ENCODE data around the gene ARL6. TPM values are rescaled to one million over a fixed set of nuclear protein-coding genes. Genes with fewer than 3 reads are reported as not detected.
A peak's percentile ranks its signal among the peaks of the same experiment; 100 is the strongest.

Gene ARL6
- 5.8 TPM for total RNA-seq
- polyA plus RNA-seq: 3.8 TPM
- long read RNA-seq, donor 1: 0 reads
- long read RNA-seq, donor 2: 0 reads
- long read RNA-seq, donor 3, full-length matches to known transcripts: 6 of 6 reads
- long read RNA-seq, donor 3, partial matches to known transcripts: 0 of 6 reads
- long read RNA-seq, donor 3, other reads (novel, unspliced or antisense): 0 of 6 reads
- long read RNA-seq, donor 4, full-length matches to known transcripts: 3 of 3 reads
- long read RNA-seq, donor 4, partial matches to known transcripts: 0 of 3 reads
- long read RNA-seq, donor 4, other reads (novel, unspliced or antisense): 0 of 3 reads
- long read RNA-seq, donor 5, full-length matches to known transcripts: 6 of 6 reads
- long read RNA-seq, donor 5, partial matches to known transcripts: 0 of 6 reads
- long read RNA-seq, donor 5, other reads (novel, unspliced or antisense): 0 of 6 reads
- long read RNA-seq, donor 6: 0 reads
- long read RNA-seq, donor 7, full-length matches to known transcripts: 2 of 2 reads
- long read RNA-seq, donor 7, partial matches to known transcripts: 0 of 2 reads
- long read RNA-seq, donor 7, other reads (novel, unspliced or antisense): 0 of 2 reads
- long read RNA-seq, donor 8: 0 reads
- long read RNA-seq, donor 9, full-length matches to known transcripts: 2 of 2 reads
- long read RNA-seq, donor 9, partial matches to known transcripts: 0 of 2 reads
- long read RNA-seq, donor 9, other reads (novel, unspliced or antisense): 0 of 2 reads
- long read RNA-seq, donor 10, full-length matches to known transcripts: 2 of 2 reads
- long read RNA-seq, donor 10, partial matches to known transcripts: 0 of 2 reads
- long read RNA-seq, donor 10, other reads (novel, unspliced or antisense): 0 of 2 reads

GRCh38 chr3:97764407-97765238, at the start of gene ARL6:
Gene ARL6, plus strand, starts transcription at chr3:97764758. Its CDS starts 3,350 bp downstream, at chr3:97768108.
- Histone ChIP-seq H3K27me3 (ENCODE audit: control insufficient read depth in 2 of 2, insufficient read depth in 1 of 2, low read length in 1 of 2) (no peaks in the 10 kb centered on the region), H3K36me3 (ENCODE audit: control insufficient read depth in 2 of 2, insufficient read depth in 2 of 2, low read length in 1 of 2) (no peaks in the 10 kb centered on the region), H3K4me3 (ENCODE audit: low read length in 2 of 2) (peak within 1 kb of the TSS; percentile 65 to 78), H3K4me1 (ENCODE audit: control insufficient read depth in 2 of 2, insufficient read depth in 2 of 2, low read length in 2 of 2) (peaks cover 9% of the 10 kb centered on the region in 2 donors), H3K9me3 (ENCODE audit: control insufficient read depth in 2 of 2, insufficient read depth in 1 of 2, low read length in 1 of 2) (no peaks in the 10 kb centered on the region), H3K27ac (ENCODE audit: low read depth in 1 of 2, low read length in 1 of 2) (peak within 1 kb of the TSS; percentile 67 to 82)
- DNase-seq (ENCODE audit: low read depth in 6 of 9, low spot score in 9 of 9): peak; percentile 55 to 90 (median 79)
- WGBS: under 1% methylated on average over 46 of the region's 46 CpGs

GRCh38 chr3:97719156-97719821, 45.3 kb upstream of the ARL6 start:
- Histone ChIP-seq H3K27ac (ENCODE audit: low read depth in 1 of 2, low read length in 1 of 2) (no peak overlapping the region), H3K27me3 (ENCODE audit: control insufficient read depth in 2 of 2, insufficient read depth in 1 of 2, low read length in 1 of 2) (no peaks in the 10 kb centered on the region), H3K4me3 (ENCODE audit: low read length in 2 of 2) (no peak overlapping the region), H3K36me3 (ENCODE audit: control insufficient read depth in 2 of 2, insufficient read depth in 2 of 2, low read length in 1 of 2) (no peaks in the 10 kb centered on the region), H3K4me1 (ENCODE audit: control insufficient read depth in 2 of 2, insufficient read depth in 2 of 2, low read length in 2 of 2) (no peaks in the 10 kb centered on the region), H3K9me3 (ENCODE audit: control insufficient read depth in 2 of 2, insufficient read depth in 1 of 2, low read length in 1 of 2) (no peaks in the 10 kb centered on the region)
- DNase-seq (ENCODE audit: low read depth in 6 of 9, low spot score in 9 of 9): peak; percentile 24 to 78 (median 43)
- 4% methylated on average over 7 of the region's 7 CpGs for WGBS

GRCh38 chr3:97720417-97720816, 44.1 kb upstream of the ARL6 start:
- 89% methylated on average over 2 of the region's 2 CpGs for WGBS
- DNase-seq (ENCODE audit: low read depth in 6 of 9, low spot score in 9 of 9): no peak
- H3K4me3 ChIP-seq (ENCODE audit: low read length in 2 of 2): no peak overlapping the region
- H3K9me3 ChIP-seq (ENCODE audit: control insufficient read depth in 2 of 2, insufficient read depth in 1 of 2, low read length in 1 of 2): no peaks in the 10 kb centered on the region
- H3K4me1 ChIP-seq (ENCODE audit: control insufficient read depth in 2 of 2, insufficient read depth in 2 of 2, low read length in 2 of 2): no peaks in the 10 kb centered on the region
- no peaks in the 10 kb centered on the region for H3K27me3 ChIP-seq (ENCODE audit: control insufficient read depth in 2 of 2, insufficient read depth in 1 of 2, low read length in 1 of 2)
- no peak overlapping the region for H3K27ac ChIP-seq (ENCODE audit: low read depth in 1 of 2, low read length in 1 of 2)
- H3K36me3 ChIP-seq (ENCODE audit: control insufficient read depth in 2 of 2, insufficient read depth in 2 of 2, low read length in 1 of 2): no peaks in the 10 kb centered on the region

GRCh38 chr3:97721446-97721845, 43.1 kb upstream of the ARL6 start:
- no peaks in the 10 kb centered on the region for H3K9me3 ChIP-seq (ENCODE audit: control insufficient read depth in 2 of 2, insufficient read depth in 1 of 2, low read length in 1 of 2)
- no peaks in the 10 kb centered on the region for H3K36me3 ChIP-seq (ENCODE audit: control insufficient read depth in 2 of 2, insufficient read depth in 2 of 2, low read length in 1 of 2)
- DNase-seq (ENCODE audit: low read depth in 6 of 9, low spot score in 9 of 9): no peak
- H3K27ac ChIP-seq (ENCODE audit: low read depth in 1 of 2, low read length in 1 of 2): no peak overlapping the region
- H3K27me3 ChIP-seq (ENCODE audit: control insufficient read depth in 2 of 2, insufficient read depth in 1 of 2, low read length in 1 of 2): no peaks in the 10 kb centered on the region
- 94% methylated on average over 2 of the region's 2 CpGs for WGBS
- H3K4me3 ChIP-seq (ENCODE audit: low read length in 2 of 2): no peak overlapping the region
- H3K4me1 ChIP-seq (ENCODE audit: control insufficient read depth in 2 of 2, insufficient read depth in 2 of 2, low read length in 2 of 2): no peaks in the 10 kb centered on the region

GRCh38 chr3:97736928-97737327, 27.6 kb upstream of the ARL6 start:
- H3K27ac ChIP-seq (ENCODE audit: low read depth in 1 of 2, low read length in 1 of 2): no peak overlapping the region
- H3K4me1 ChIP-seq (ENCODE audit: control insufficient read depth in 2 of 2, insufficient read depth in 2 of 2, low read length in 2 of 2): no peaks in the 10 kb centered on the region
- 58% methylated on average over 3 of the region's 3 CpGs for WGBS
- H3K4me3 ChIP-seq (ENCODE audit: low read length in 2 of 2): no peak overlapping the region
- H3K36me3 ChIP-seq (ENCODE audit: control insufficient read depth in 2 of 2, insufficient read depth in 2 of 2, low read length in 1 of 2): no peaks in the 10 kb centered on the region
- no peaks in the 10 kb centered on the region for H3K27me3 ChIP-seq (ENCODE audit: control insufficient read depth in 2 of 2, insufficient read depth in 1 of 2, low read length in 1 of 2)
- no peak for DNase-seq (ENCODE audit: low read depth in 6 of 9, low spot score in 9 of 9)
- H3K9me3 ChIP-seq (ENCODE audit: control insufficient read depth in 2 of 2, insufficient read depth in 1 of 2, low read length in 1 of 2): no peaks in the 10 kb centered on the region

- 90% methylated on average over 1 of the region's 1 CpG for WGBS
- Histone ChIP-seq H3K4me1 (ENCODE audit: control insufficient read depth in 2 of 2, insufficient read depth in 2 of 2, low read length in 2 of 2) (no peaks in the 10 kb centered on the region), H3K9me3 (ENCODE audit: control insufficient read depth in 2 of 2, insufficient read depth in 1 of 2, low read length in 1 of 2) (no peaks in the 10 kb centered on the region), H3K27me3 (ENCODE audit: control insufficient read depth in 2 of 2, insufficient read depth in 1 of 2, low read length in 1 of 2) (no peaks in the 10 kb centered on the region), H3K4me3 (ENCODE audit: low read length in 2 of 2) (no peak overlapping the region), H3K27ac (ENCODE audit: low read depth in 1 of 2, low read length in 1 of 2) (no peak overlapping the region), H3K36me3 (ENCODE audit: control insufficient read depth in 2 of 2, insufficient read depth in 2 of 2, low read length in 1 of 2) (no peaks in the 10 kb centered on the region)
- no peak for DNase-seq (ENCODE audit: low read depth in 6 of 9, low spot score in 9 of 9)
Observed at GRCh38 chr3:97738761-97739160, 25.8 kb upstream of the ARL6 start.

GRCh38 chr3:97742036-97742435, 22.5 kb upstream of the ARL6 start:
- Histone ChIP-seq H3K4me3 (ENCODE audit: low read length in 2 of 2) (no peak overlapping the region), H3K27me3 (ENCODE audit: control insufficient read depth in 2 of 2, insufficient read depth in 1 of 2, low read length in 1 of 2) (no peaks in the 10 kb centered on the region), H3K27ac (ENCODE audit: low read depth in 1 of 2, low read length in 1 of 2) (no peak overlapping the region), H3K36me3 (ENCODE audit: control insufficient read depth in 2 of 2, insufficient read depth in 2 of 2, low read length in 1 of 2) (no peaks in the 10 kb centered on the region), H3K4me1 (ENCODE audit: control insufficient read depth in 2 of 2, insufficient read depth in 2 of 2, low read length in 2 of 2) (no peaks in the 10 kb centered on the region), H3K9me3 (ENCODE audit: control insufficient read depth in 2 of 2, insufficient read depth in 1 of 2, low read length in 1 of 2) (no peaks in the 10 kb centered on the region)
- 96% methylated on average over 3 of the region's 3 CpGs for WGBS
- no peak for DNase-seq (ENCODE audit: low read depth in 6 of 9, low spot score in 9 of 9)

GRCh38 chr3:97744289-97744688, 20.3 kb upstream of the ARL6 start:
- H3K4me3 ChIP-seq (ENCODE audit: low read length in 2 of 2): no peak overlapping the region

More at GRCh38 chr3:97744289-97744688, 20.3 kb upstream of the ARL6 start:
- Histone ChIP-seq H3K36me3 (ENCODE audit: control insufficient read depth in 2 of 2, insufficient read depth in 2 of 2, low read length in 1 of 2) (no peaks in the 10 kb centered on the region), H3K27ac (ENCODE audit: low read depth in 1 of 2, low read length in 1 of 2) (no peak overlapping the region), H3K27me3 (ENCODE audit: control insufficient read depth in 2 of 2, insufficient read depth in 1 of 2, low read length in 1 of 2) (no peaks in the 10 kb centered on the region), H3K9me3 (ENCODE audit: control insufficient read depth in 2 of 2, insufficient read depth in 1 of 2, low read length in 1 of 2) (no peaks in the 10 kb centered on the region), H3K4me1 (ENCODE audit: control insufficient read depth in 2 of 2, insufficient read depth in 2 of 2, low read length in 2 of 2) (no peaks in the 10 kb centered on the region)
- DNase-seq (ENCODE audit: low read depth in 6 of 9, low spot score in 9 of 9): no peak
- WGBS: 94% methylated on average over 3 of the region's 3 CpGs
